H1 (cell line): ENCODE data around the gene ZNF804B. TPM values are rescaled to one million over a fixed set of nuclear protein-coding genes. Genes with fewer than 3 reads are reported as not detected.

Experiments
- CTCF ChIA-PET: fragments of 300-600 bp; sonication (Branson Sonifier 250); formaldehyde crosslinking; loops from one replicate; lab custom pipeline; 2021; ENCODE audit not compliant: partially characterized antibody; lab: Charles Lee
- POLR2A ChIA-PET: fragments of 300-600 bp; sonication (Branson Sonifier 250); formaldehyde crosslinking; loops from one replicate; lab custom pipeline; 2021; ENCODE audit warnings: inconsistent platforms; ENCODE audit not compliant: partially characterized antibody; lab: Charles Lee
- DNase-seq, 2 experiments: peaks; one replicate each; pipeline versions ENCODE4 v3.0.0 to v3.0.0-alpha.2; 2010 to 2022; ENCODE audit warnings: low spot score in 2 of 2, low read depth in 1 of 2, mixed read lengths in 1 of 2
- FAIRE-seq: peaks from 2 replicates; lab custom pipeline; 2011; peaks lifted over from hg19 to GRCh38; lab: Jason Lieb, UNC
- H2AFZ ChIP-seq: 2 replicates; pipeline ENCODE4 v1.8.1; 2012; ENCODE audit warnings: low read length, inconsistent platforms
- H2AK5ac ChIP-seq: 2 replicates; pipeline ENCODE4 v1.6.1; 2013; ENCODE audit warnings: low read depth, low read length
- H2BK120ac ChIP-seq: replicated peaks from 2 replicates; pipeline ENCODE3; 2013; ENCODE audit warnings: low read depth, low read length, inconsistent platforms
- H2BK12ac ChIP-seq: 2 replicates; pipeline ENCODE4 v1.6.1; 2013; ENCODE audit warnings: low read depth, low read length
- H2BK15ac ChIP-seq: 2 replicates; pipeline ENCODE4 v1.6.1; 2013; ENCODE audit warnings: low read length
- H2BK20ac ChIP-seq: 2 replicates; pipeline ENCODE4 v1.6.1; 2013; ENCODE audit warnings: low read length
- H2BK5ac ChIP-seq: 2 replicates; pipeline ENCODE4 v1.6.1; 2013; ENCODE audit warnings: low read depth, low read length
- H3K14ac ChIP-seq: 2 replicates; pipeline ENCODE4 v1.6.1; 2013; ENCODE audit warnings: inconsistent platforms; ENCODE audit not compliant: insufficient read length
- H3K18ac ChIP-seq: 2 replicates; pipeline ENCODE4 v1.6.1; 2013; ENCODE audit warnings: low read length; ENCODE audit errors: extremely low read depth
- H3K23ac ChIP-seq: 2 replicates; pipeline ENCODE4 v1.6.1; 2013; ENCODE audit warnings: inconsistent platforms; ENCODE audit not compliant: insufficient read length
- H3K23me2 ChIP-seq: 2 replicates; pipeline ENCODE4 v1.6.1; 2013; ENCODE audit warnings: low read depth, low read length
- H3K27ac ChIP-seq: 2 replicates; pipeline ENCODE4 v1.6.1; 2011; ENCODE audit warnings: low read depth, low read length, inconsistent platforms
- H3K27me3 ChIP-seq, 4 experiments: replicated peaks in 1 of 4; 1 replicate in 1 of 4; 2 replicates in 3 of 4; pipeline versions ENCODE4 v1.6.1 to v1.8.1; 2011 to 2013; ENCODE audit warnings: low read length in 3 of 4, mild to moderate bottlenecking in 3 of 4, inconsistent platforms in 2 of 4, mixed read lengths in 2 of 4, moderate library complexity in 1 of 4; ENCODE audit not compliant: control insufficient read depth in 3 of 4, insufficient read depth in 3 of 4; ENCODE audit errors: extremely low read depth in 1 of 4
- H3K36me3 ChIP-seq, 4 experiments: 2 replicates each; pipeline versions ENCODE4 v1.6.1 to v1.8.1; 2011 to 2013; ENCODE audit warnings: mild to moderate bottlenecking in 4 of 4, low read length in 3 of 4, moderate library complexity in 2 of 4, control low read depth in 1 of 4, inconsistent platforms in 1 of 4; ENCODE audit not compliant: insufficient read depth in 4 of 4, control insufficient read depth in 2 of 4
- H3K4ac ChIP-seq: replicated peaks from 2 replicates; pipeline ENCODE3; 2013; ENCODE audit warnings: low read length, low read depth, mixed read lengths, inconsistent platforms; ENCODE audit not compliant: insufficient read length
- H3K4me1 ChIP-seq, 4 experiments: replicated peaks in 1 of 4; 1 replicate in 1 of 4; 2 replicates in 3 of 4; pipeline versions ENCODE4 v1.6.1 to v1.8.1; 2011 to 2013; ENCODE audit warnings: low read length in 3 of 4, inconsistent platforms in 2 of 4, mixed read lengths in 1 of 4; ENCODE audit not compliant: insufficient read depth in 4 of 4, control insufficient read depth in 3 of 4
- H3K4me2 ChIP-seq, 2 experiments: 2 replicates each; pipeline versions ENCODE4 v1.6.1 to v1.8.1; 2011 to 2013; ENCODE audit warnings: low read depth in 2 of 2, low read length in 2 of 2, control low read depth in 1 of 2, inconsistent platforms in 1 of 2, mild to moderate bottlenecking in 1 of 2; ENCODE audit not compliant: insufficient read depth in 1 of 2
- H3K4me3 ChIP-seq, 4 experiments: fragments of 200-600, 300-600 bp in 1 of 4; sonication (generic), shearing (Covaris generic), sonication (Bioruptor Twin) in 1 of 4; 2 replicates each; pipeline versions ENCODE4 v1.5.1 to v1.8.1; 2011 to 2016; ENCODE audit warnings: low read length in 4 of 4, low read depth in 3 of 4, control low read depth in 2 of 4, inconsistent platforms in 2 of 4, mild to moderate bottlenecking in 2 of 4, mixed read lengths in 1 of 4, moderate library complexity in 1 of 4; ENCODE audit not compliant: insufficient read depth in 2 of 4; ENCODE audit errors: extremely low read depth in 1 of 4
- H3K56ac ChIP-seq: replicated peaks from 2 replicates; pipeline ENCODE3; 2013; ENCODE audit warnings: low read depth, mild to moderate bottlenecking, mixed read lengths, low read length, inconsistent platforms; ENCODE audit not compliant: insufficient read length
- H3K79me1 ChIP-seq: 2 replicates; pipeline ENCODE4 v1.6.1; 2013; ENCODE audit warnings: low read depth, low read length, control low read depth
- H3K79me2 ChIP-seq, 2 experiments: 2 replicates each; pipeline versions ENCODE4 v1.6.1 to v1.8.1; 2012 to 2013; ENCODE audit warnings: low read length in 2 of 2, mild to moderate bottlenecking in 2 of 2, inconsistent platforms in 1 of 2; ENCODE audit not compliant: insufficient read depth in 2 of 2, control insufficient read depth in 1 of 2
- H3K9ac ChIP-seq, 4 experiments: replicated peaks in 1 of 4; 1 replicate in 1 of 4; 2 replicates in 3 of 4; pipeline versions ENCODE4 v1.6.1 to v1.8.1; 2011 to 2013; ENCODE audit warnings: low read depth in 3 of 4, low read length in 3 of 4, control low read depth in 2 of 4, mild to moderate bottlenecking in 2 of 4, moderate library complexity in 2 of 4, inconsistent platforms in 1 of 4; ENCODE audit errors: extremely low read depth in 1 of 4
- H3K9me3 ChIP-seq, 2 experiments: 2 replicates each; pipeline versions ENCODE4 v1.6.1 to v1.8.1; 2012 to 2013; ENCODE audit warnings: mild to moderate bottlenecking in 2 of 2, moderate library complexity in 2 of 2, control low read depth in 1 of 2, inconsistent platforms in 1 of 2, low read depth in 1 of 2, low read length in 1 of 2, mixed read lengths in 1 of 2; ENCODE audit not compliant: insufficient read depth in 2 of 2
- H4K20me1 ChIP-seq, 2 experiments: replicated peaks in 1 of 2; 2 replicates each; pipeline versions ENCODE3 to v1.8.1; 2011 to 2013; ENCODE audit warnings: inconsistent platforms in 2 of 2, low read length in 2 of 2, mild to moderate bottlenecking in 1 of 2; ENCODE audit not compliant: insufficient read depth in 2 of 2, control insufficient read depth in 1 of 2
- H4K5ac ChIP-seq: 2 replicates; pipeline ENCODE4 v1.6.1; 2013; ENCODE audit warnings: low read length, low read depth, mixed read lengths, inconsistent platforms; ENCODE audit not compliant: insufficient read length
- H4K8ac ChIP-seq: 2 replicates; pipeline ENCODE4 v1.8.0; 2013; ENCODE audit warnings: mild to moderate bottlenecking, moderate library complexity, low read length, inconsistent platforms; ENCODE audit not compliant: insufficient read depth; ENCODE audit errors: extremely low read depth
- H4K91ac ChIP-seq: replicated peaks from 2 replicates; pipeline ENCODE3; 2013; ENCODE audit warnings: low read length, mixed read lengths, inconsistent platforms; ENCODE audit not compliant: insufficient read length
- RAD21 ChIP-seq, 2 experiments: IDR thresholded peaks in 1 of 2; conservative IDR thresholded peaks in 1 of 2; 2 replicates each; pipeline ENCODE4 v1.6.1; 2011; ENCODE audit warnings: low read depth in 2 of 2, low read length in 2 of 2, improper control_type of control experiment in 1 of 2, inconsistent platforms in 1 of 2, mild to moderate bottlenecking in 1 of 2, moderate library complexity in 1 of 2
- WGBS, 2 experiments: shearing (Covaris generic) in 1 of 2; methylation state at CpG; one replicate each; pipeline versions ENCODE4 v1.1.6 to v1.1.7; 2013 to 2015; ENCODE audit warnings: low lambda C conversion rate in 2 of 2, mixed read lengths in 2 of 2, inconsistent platforms in 1 of 2, low coverage in 1 of 2, missing lambda C conversion rate in 1 of 2; ENCODE audit not compliant: insufficient replicate concordance in 2 of 2, insufficient coverage in 1 of 2, insufficient read length in 1 of 2; ENCODE audit errors: extremely low coverage in 1 of 2, missing lambda C conversion rate in 1 of 2; 5-methylcytosine and 5-hydroxymethylcytosine counted together
- polyA plus RNA-seq, 7 experiments: library from polyadenylated mRNA; depleted of rRNA in 3 of 7; stranded (reverse) in 5 of 7; unstranded in 2 of 7; fragments of >200 nt in 5 of 7; fragments of 200-250 nt in 2 of 7; gene quantifications; 1 replicate in 5 of 7; 2 replicates in 1 of 7; 4 replicates in 1 of 7; pipeline versions ENCODE4 v1.2.1 to v1.2.3, GENCODE V29; 2011 to 2013; ENCODE audit warnings: missing spikeins in 2 of 7, mixed read lengths in 2 of 7
- total RNA-seq: library from RNA; stranded (reverse); fragmentation: NEBNext Ultra II Directional; extraction: Animal tissue kit (Norgen Biotek cat#: 25700); gene quantifications from 2 replicates; pipeline ENCODE4 v1.2.1, GENCODE V29; 2021

Gene ZNF804B
- total and polyA plus RNA-seq, 2 of the 8 experiments (the other 6 are each of a cell fraction or from before 2014, with no cell fraction given), result not detected

DNA sequence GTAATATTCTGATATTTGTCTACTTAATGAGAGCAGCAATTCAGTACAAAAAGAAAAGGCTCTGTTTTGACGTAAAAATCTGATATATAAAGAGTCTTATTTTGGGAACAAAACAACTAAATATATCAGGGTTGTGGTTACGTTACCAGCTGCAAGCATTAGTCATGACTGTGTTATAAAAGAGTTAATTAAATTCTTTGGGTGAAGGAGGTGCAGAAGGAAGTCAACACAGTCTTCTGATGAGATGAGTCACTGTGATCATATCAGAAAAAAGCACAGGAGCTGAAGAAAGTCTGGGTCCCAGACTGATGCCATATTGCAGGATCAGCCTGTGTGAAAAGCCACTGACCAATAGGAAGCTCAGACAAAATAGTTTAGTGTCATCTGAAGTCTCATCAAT, 270.4 kb downstream of the ZNF804B start:
- no peak overlapping the region for H3K27ac ChIP-seq
- H2BK120ac ChIP-seq, result no peak overlapping the region
- H3K4ac ChIP-seq, result no peak overlapping the region
- H4K20me1 ChIP-seq, result no peaks in the 10 kb centered on the region
- H3K9me3 ChIP-seq, result no peaks in the 10 kb centered on the region
- no peaks in the 10 kb centered on the region for H3K79me2 ChIP-seq
- no peak overlapping the region for H3K18ac ChIP-seq
- H2BK20ac ChIP-seq, result no peak overlapping the region
- no peak for FAIRE-seq
- 90% methylated on average over 2 of the region's 2 CpGs; no CpG with 5 or more reads in 1 of the 2 experiments for WGBS, 2 experiments
- no peaks in the 10 kb centered on the region for H3K79me1 ChIP-seq
- H3K27me3 ChIP-seq, result peaks cover 0 to 1% (median 0%) of the 10 kb centered on the region in 4 experiments; a peak in 1 of 7 replicates
- H4K91ac ChIP-seq, result no peak overlapping the region
- TF ChIP-seq RAD21 (IDR thresholded peaks at IDR 0.05 in 1 of 2, conservative IDR thresholded peaks at IDR 0.05 in 1 of 2; ENCODE audit: low read depth in 2 of 2, low read length in 2 of 2), result no peak
- H3K4me1 ChIP-seq, result peaks cover 0 to 2% (median 0%) of the 10 kb centered on the region in 4 experiments; a peak in 1 of 7 replicates
- H4K5ac ChIP-seq, result no peak overlapping the region
- no peak overlapping the region for H2AK5ac ChIP-seq
- no peak overlapping the region for H2BK5ac ChIP-seq
- ChIA-PET POLR2A (no interaction called here), CTCF (interaction anchor here (0.9 kb wide), 1 partner anchor 593 kb away, joined by 3 read pairs; no protein-coding TSS in a partner anchor)
- H3K4me2 ChIP-seq, result no peak overlapping the region
- no peaks in the 10 kb centered on the region for H3K23me2 ChIP-seq
- H3K56ac ChIP-seq, result no peak overlapping the region
- H2AFZ ChIP-seq, result no peak overlapping the region
- no peak overlapping the region for H3K4me3 ChIP-seq
- no peak overlapping the region for H3K14ac ChIP-seq
- no peaks in the 10 kb centered on the region; a peak in 1 of 8 replicates for H3K36me3 ChIP-seq
- DNase-seq, result no peak
- H2BK12ac ChIP-seq, result no peak overlapping the region
- H4K8ac ChIP-seq, result no peak overlapping the region
- H3K9ac ChIP-seq, result no peak overlapping the region
- no peak overlapping the region for H2BK15ac ChIP-seq
- H3K23ac ChIP-seq, result no peak overlapping the region
